NOMO-1 treated with DMSO at 0.1 percent for 48 hours (cell line): Measurements from ENCODE around the gene ZFP62.
"Not testable (repeated sequence)": the region's sequence is repeated elsewhere in the genome, so short reads cannot be mapped to it uniquely, and the experiment has no call there.

Source experiments
- DNase-seq: peaks from one replicate; lab custom pipeline; 2025; ENCODE audit not compliant: unreplicated experiment; lab: John Stamatoyannopoulos, UW

The ZFP62 gene

DNA sequence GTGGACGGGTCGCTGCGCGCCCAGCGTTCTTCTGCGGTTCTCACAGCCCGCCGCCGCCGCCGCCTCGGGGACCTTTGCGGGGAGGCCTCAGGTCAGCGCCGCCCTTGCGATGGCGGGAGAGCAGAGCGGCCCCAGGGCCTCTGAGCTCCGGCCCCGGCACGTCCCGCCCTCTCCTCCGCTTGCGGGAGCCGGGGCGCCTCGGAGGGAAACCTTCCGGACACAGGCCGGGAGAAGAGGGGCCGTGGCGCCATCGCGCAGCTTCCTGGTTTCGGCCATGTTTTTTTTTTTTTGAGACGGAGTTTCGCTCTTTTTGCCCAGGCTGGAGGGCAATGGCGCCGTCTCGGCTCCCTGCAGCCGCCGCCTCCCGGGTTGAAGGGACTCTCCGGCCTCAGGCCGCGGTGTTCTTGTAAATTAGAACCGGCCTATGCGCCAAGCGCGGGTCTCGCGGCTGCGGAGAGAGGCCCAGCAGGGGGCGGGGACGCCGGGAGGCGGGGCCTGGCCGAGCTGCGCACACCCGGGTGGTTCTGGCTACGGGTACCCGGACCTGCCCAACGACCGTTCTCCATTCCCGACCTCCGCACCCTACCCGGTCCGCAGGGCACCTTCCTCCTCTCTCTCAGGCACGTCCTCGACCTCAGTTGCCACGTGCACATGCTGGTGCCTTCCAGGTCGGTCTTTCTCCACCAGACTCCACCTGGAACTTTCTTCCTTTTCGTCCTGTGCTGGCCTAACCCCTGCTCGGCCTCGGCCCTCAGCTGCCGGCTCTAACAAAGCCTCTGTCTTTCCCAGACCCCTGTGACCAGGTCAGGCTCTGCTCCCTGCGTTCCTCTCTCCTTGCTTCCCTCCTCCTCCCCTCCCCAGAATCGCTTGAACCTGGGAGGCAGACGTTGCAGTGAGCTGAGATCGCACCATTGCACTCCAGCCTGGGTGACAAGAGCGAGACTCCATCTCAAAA, 29.7 kb downstream of the ZFP62 start:
- peak; percentile 63 for DNase-seq

- peak; percentile 55 for DNase-seq
These were observed 30.6 kb downstream of the ZFP62 start for GRCh38 chr5:180830253-180831138.

DNA sequence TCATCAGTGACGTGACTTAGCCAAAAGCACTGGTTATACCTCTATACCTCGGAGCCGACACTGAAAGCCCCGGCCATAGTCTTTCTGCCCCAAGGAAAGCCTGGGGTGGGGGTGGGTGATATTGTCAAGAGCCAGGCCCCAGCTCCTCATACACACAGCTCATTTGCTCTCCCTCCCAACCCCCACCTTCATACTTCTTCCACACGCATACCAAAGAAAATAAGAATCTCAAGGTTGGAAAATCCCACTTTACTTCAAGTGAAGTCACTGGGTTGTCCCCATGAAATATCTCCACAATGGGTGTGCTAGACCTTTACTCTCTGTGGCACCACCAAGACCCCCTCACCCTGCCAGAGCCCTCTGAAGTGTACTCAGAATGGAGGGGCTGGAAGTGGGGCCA, 31.4 kb downstream of the ZFP62 start:
- DNase-seq = no peak

- not testable (repeated sequence) for DNase-seq
These were observed 32.1 kb downstream of the ZFP62 start for GRCh38 chr5:180828756-180829531.

GRCh38 chr5:180827374-180827773, 33.7 kb downstream of the ZFP62 start:
- DNase-seq = not testable (repeated sequence)

DNA sequence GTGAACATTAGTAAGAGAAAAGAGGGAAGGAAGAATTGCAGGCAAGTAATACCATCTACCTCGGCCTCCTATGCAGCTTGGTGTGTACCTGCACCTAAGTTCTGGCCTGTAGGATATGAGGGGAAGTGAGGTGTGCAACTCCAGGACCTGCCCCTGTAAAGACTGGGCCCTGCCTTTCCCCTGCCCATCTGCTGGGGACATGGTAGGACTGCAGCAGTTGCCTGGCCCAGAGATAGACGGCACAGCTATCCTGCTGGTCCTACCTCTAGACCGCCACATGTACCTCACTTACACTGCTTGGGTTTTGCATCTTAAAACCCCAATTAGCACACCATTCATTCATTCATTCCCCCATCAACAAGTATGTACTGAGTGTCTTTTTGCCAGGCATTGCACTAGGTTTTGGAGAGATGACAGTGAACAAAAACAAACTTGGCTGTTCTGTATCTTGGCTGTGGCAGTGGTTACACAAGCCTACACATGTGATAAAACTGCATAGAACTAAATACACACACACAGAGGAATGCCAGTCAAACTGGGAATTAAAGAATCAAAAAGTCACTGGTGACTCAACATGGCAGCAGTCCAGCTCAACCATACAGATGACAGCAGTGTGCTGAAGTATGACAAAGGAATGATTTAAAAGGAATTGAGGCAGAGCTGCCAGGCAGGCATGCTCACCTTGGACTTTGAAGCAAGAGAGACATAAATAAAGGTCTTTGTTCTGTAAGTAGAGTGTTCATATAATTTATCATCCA, 35.1 kb downstream of the ZFP62 start:
- no peak for DNase-seq

DNA sequence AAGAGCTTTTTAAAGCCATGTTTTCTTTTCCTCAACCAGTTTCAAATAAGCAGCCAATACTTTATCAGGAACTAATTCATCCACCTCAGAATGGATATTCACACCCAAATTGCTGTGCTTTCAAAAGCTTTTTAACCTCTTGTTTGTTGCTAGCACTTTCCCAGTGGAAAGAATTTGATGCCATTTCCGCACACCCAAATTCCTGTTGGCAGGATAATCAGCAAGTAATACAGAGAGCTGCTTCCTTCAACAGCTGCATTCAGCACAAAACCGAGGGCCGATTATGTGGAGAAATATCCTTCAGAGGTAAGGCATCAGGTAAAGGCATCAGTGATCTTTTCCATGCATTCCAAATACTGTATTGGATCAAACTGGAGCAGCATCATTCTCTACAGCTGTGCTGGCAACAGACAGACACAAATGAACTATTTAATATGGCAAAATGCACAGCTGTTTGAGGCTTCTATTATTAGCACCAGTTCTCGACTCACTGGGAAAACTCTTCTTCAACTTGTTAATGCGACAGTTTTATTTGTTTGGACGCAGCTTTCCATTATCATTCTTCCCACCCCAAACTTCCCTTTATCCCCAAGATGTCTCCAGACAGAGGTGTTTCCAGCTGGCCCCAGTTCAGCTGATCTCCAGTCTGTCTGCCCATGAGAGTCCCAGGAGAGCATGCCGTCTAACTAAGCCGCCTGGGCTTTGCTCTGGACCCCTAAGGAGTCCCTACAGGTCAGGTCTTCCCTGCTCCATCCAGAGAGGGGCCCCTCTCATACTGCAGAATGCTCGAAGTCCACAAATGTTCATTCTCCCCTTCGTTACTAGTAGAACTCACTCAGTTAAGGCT, 36.2 kb downstream of the ZFP62 start:
- DNase-seq = no peak

DNA sequence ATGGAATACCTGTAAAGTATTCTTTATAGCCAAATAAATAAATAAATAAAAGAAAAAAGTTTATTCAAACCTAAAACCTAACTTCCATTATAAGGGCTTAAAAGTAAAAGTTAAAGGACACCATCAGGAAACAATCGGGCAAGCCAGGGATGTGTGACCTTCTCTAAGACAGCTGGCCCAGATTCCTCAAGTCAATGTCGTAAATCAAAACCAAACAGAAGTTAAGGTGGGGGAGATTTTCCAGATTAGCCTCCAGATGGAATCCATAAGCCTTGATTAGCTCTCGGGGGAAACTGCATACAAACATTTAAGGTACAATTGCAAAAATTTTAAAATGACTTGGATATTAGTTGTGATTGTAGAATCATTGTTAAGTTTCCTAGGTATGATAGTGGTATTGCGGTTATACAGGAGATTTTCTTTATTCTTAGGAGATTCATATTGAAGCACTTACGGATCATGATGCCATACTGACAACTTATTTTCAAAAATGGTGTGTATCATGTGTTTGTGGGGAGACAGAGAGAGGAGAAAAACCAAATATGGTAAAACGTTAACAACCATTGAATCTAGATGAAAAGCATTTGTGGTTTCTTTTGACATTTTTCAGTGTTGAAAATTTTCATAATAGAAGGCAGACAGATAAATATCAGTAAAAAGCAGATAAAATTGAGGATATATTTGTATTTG, 37.0 kb downstream of the ZFP62 start:
- DNase-seq = no peak

- DNase-seq = no peak
These were observed 37.7 kb downstream of the ZFP62 start for GRCh38 chr5:180823346-180823745.

- DNase-seq = no peak
These were observed 39.5 kb downstream of the ZFP62 start for GRCh38 chr5:180821538-180821937.

DNA sequence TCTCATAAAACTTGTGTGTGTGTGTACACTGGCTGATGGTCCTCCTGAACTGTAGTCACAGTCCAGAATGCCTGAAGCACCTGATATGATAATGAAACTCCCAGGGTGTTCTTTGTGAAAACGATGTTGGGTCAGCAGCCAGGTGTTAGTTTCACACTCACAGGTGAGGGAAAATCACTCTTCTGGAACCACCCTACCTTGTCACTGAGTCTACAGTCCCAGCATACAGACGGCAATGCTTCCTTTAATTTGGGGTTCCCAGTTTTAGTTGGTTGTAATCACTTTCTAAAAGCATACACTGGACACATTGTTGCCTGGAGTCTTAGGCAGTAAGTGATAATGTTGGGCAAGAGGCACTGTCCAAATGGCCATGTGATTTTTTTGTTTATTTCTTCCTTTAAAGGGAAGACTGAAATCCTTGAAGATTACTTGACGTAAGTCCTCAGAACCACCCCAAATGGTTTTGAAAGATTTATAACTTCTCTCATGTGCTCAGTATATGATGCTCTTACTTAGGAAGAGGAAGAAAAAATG, 40.2 kb downstream of the ZFP62 start:
- peak; percentile 83 for DNase-seq

DNA sequence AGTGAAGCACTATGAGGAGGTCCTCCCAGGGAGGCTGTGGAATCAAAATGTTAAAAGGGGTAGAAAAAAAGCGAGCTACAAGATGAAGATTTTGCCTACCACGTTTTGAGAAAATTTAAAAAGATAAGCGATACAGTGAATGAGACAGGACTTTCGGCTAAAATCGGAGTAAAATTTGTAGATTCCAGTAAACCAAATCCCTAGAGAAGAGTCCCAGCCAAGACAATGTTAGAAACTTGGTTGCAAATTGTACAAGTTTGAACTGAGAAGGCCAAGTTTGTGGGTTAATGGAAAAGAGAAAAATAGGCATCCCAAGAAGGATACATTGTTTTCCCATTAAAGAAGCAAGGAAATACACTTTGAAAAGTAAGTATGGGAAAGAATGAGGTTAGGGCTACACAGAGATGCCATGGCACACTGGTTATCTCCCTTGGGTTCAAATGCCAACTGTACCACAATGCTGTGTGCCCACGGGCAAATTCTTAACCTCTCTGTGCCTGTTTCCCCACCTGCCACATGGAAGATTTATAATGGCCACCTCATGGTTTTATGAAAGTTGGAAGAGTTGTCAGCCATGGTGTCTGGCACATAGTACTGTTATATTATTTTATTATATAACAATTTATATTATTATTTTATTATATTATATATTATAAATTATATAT, 42.3 kb downstream of the ZFP62 start:
- DNase-seq = no peak

GRCh38 chr5:180817893-180818674, 43.0 kb downstream of the ZFP62 start:
- DNase-seq = no peak

DNA sequence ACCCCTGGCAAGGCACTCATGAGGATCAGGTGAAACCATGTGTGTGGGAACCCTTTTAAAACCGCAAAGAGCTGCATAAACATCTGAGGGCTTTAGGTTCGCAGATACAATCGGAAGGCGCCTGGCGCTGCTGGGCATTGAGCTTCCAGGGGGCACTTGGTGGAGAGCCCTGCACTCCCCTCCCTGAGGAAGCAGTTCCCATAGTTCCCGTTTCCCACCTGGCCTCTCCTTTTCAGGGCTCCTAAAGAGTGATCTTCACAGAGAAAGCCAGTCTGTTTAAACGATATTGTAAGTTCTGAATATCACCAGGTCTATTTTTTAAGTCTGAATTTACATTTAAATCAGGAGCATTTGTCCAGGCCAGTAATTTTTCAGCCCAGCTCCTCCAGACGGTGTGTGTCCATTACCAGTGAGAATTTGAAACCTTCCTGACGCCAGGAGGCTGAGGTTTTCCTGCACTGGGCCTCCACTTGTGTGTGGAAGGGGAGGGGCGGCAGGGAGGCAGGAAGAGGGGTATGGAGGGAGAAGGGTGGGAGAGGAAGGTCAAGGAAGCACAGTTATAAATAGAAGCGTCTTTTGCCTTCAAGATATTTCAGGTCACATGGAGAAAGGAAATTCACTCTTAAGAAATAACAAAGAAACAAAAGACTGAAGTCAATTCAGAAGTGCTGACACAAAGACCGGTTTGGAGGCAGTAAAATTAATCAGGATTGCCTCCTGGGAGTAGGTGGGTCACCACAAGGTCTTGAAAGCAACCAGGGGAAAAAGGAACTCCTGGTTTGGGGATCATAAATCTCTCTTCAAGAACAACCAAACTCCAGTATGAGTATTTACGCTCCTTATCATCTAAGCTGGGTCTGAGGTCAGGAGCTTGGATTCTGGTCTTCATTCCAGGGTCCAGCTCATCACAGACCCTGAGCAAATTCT, 44.2 kb downstream of the ZFP62 start:
- DNase-seq = no peak

- peak; percentile 50 for DNase-seq
These were observed 45.7 kb downstream of the ZFP62 start for GRCh38 chr5:180815293-180815917.

GRCh38 chr5:180813420-180813819, 47.7 kb downstream of the ZFP62 start:
- DNase-seq = no peak
